Endothelial cell of umbilical vein (primary cell): Measurements from ENCODE around the gene CEP97. TPM values are rescaled to one million over a fixed set of nuclear protein-coding genes. Genes with fewer than 3 reads are reported as not detected.

ENCODE experiments used
- BruUV-seq: library from RNA; stranded (reverse); fragments of 400-500 nt; replicated peaks from 2 replicates; lab custom pipeline; 2021; lab: Mats Ljungman, UMichigan
- CTCF ChIA-PET: fragments of 300-600, 350-600 bp; sonication (Branson Sonifier 250); formaldehyde crosslinking; loops from one replicate; lab custom pipeline; 2021; ENCODE audit warnings: antibody characterized with exemption, inconsistent platforms; lab: Charles Lee
- POLR2A ChIA-PET: fragments of 300-600, 350-600 bp; sonication (Branson Sonifier 250); formaldehyde crosslinking; loops from one replicate; lab custom pipeline; 2021; ENCODE audit warnings: antibody characterized with exemption, inconsistent platforms; lab: Charles Lee
- DNase-seq: peaks from one replicate; pipeline ENCODE4 v3.0.0-alpha.2; 2011; ENCODE audit warnings: low read depth, low spot score
- FAIRE-seq: peaks from 2 replicates; lab custom pipeline; 2011; peaks lifted over from hg19 to GRCh38; lab: Jason Lieb, UNC
- H2AFZ ChIP-seq: 2 replicates; pipeline ENCODE4 v1.6.0; 2012; ENCODE audit warnings: low read depth, low read length, control low read depth, inconsistent platforms
- H3K27ac ChIP-seq: 2 replicates; pipeline ENCODE4 v1.5.1; 2011; ENCODE audit warnings: low read depth, mild to moderate bottlenecking, control low read depth, low read length, moderate library complexity; ENCODE audit not compliant: insufficient read depth
- H3K27me3 ChIP-seq, 2 experiments: 2 replicates each; pipeline versions ENCODE4 v1.6.0 to v1.6.1; 2011; ENCODE audit warnings: low read length in 2 of 2, mixed read lengths in 1 of 2; ENCODE audit not compliant: control insufficient read depth in 2 of 2, insufficient read depth in 2 of 2
- H3K36me3 ChIP-seq, 2 experiments: 2 replicates in 1 of 2; 3 replicates in 1 of 2; pipeline ENCODE4 v1.5.1; 2011; ENCODE audit warnings: low read length in 2 of 2, mild to moderate bottlenecking in 1 of 2, moderate library complexity in 1 of 2; ENCODE audit not compliant: control insufficient read depth in 2 of 2, insufficient read depth in 2 of 2; ENCODE audit errors: extremely low read depth in 1 of 2
- H3K4me1 ChIP-seq: 3 replicates; pipeline ENCODE4 v1.5.1; 2011; ENCODE audit warnings: mild to moderate bottlenecking, low read length; ENCODE audit not compliant: control insufficient read depth, insufficient read depth; ENCODE audit errors: extremely low read depth
- H3K4me2 ChIP-seq: 2 replicates; pipeline ENCODE4 v1.6.1; 2011; ENCODE audit warnings: low read length, control low read depth, mixed read lengths; ENCODE audit not compliant: insufficient read depth
- H3K4me3 ChIP-seq, 3 experiments: fragments of 200-600 bp in 1 of 3; sonication (generic), shearing (Covaris generic) in 1 of 3; replicated peaks in 1 of 3; 2 replicates each; pipeline ENCODE4 v1.5.1; 2011 to 2016; ENCODE audit warnings: control low read depth in 3 of 3, low read length in 3 of 3, mild to moderate bottlenecking in 2 of 3, inconsistent platforms in 1 of 3, low read depth in 1 of 3, moderate library complexity in 1 of 3; ENCODE audit not compliant: insufficient read depth in 1 of 3
- H3K79me2 ChIP-seq: 2 replicates; pipeline ENCODE4 v1.6.0; 2012; ENCODE audit warnings: low read length, inconsistent platforms; ENCODE audit not compliant: control insufficient read depth, insufficient read depth
- H3K9ac ChIP-seq: replicated peaks from 2 replicates; pipeline ENCODE3; 2011; ENCODE audit warnings: low read length, control low read depth; ENCODE audit not compliant: insufficient read depth; ENCODE audit errors: extremely low read depth
- H3K9me1 ChIP-seq: replicated peaks from 3 replicates; pipeline ENCODE4 v1.6.0; 2011; ENCODE audit warnings: mild to moderate bottlenecking, low read length; ENCODE audit not compliant: control insufficient read depth, insufficient read depth; ENCODE audit errors: extremely low read depth
- H3K9me3 ChIP-seq: replicated peaks from 2 replicates; pipeline ENCODE4 v1.5.1; 2012; ENCODE audit warnings: low read length, inconsistent platforms; ENCODE audit not compliant: control insufficient read depth, insufficient read depth
- H4K20me1 ChIP-seq: replicated peaks from 2 replicates; pipeline ENCODE3; 2011; ENCODE audit warnings: mild to moderate bottlenecking, low read length; ENCODE audit not compliant: control insufficient read depth, insufficient read depth; ENCODE audit errors: extremely low read depth
- CTCF ChIP-seq, 2 donors: IDR thresholded peaks; 1 replicate in 1 of 2; 2 replicates in 1 of 2; pipeline ENCODE4 v1.5.1; 2011; ENCODE audit warnings: low read length in 2 of 2, mild to moderate bottlenecking in 2 of 2, moderate library complexity in 2 of 2, control low read depth in 1 of 2, inconsistent platforms in 1 of 2, low read depth in 1 of 2; ENCODE audit not compliant: insufficient read depth in 1 of 2; ENCODE audit errors: extremely low read depth in 1 of 2
- EZH2 ChIP-seq: IDR thresholded peaks from 2 replicates; pipeline ENCODE4 v1.6.1; 2012; ENCODE audit warnings: borderline replicate concordance, low read depth, mild to moderate bottlenecking, moderate library complexity, low read length, inconsistent platforms; ENCODE audit not compliant: severe bottlenecking
- FOS ChIP-seq: IDR thresholded peaks from 2 replicates; pipeline ENCODE4 v1.6.1; 2011; ENCODE audit warnings: mild to moderate bottlenecking, low read length, moderate library complexity, borderline replicate concordance; ENCODE audit not compliant: insufficient read depth
- GATA2 ChIP-seq: IDR thresholded peaks from 2 replicates; pipeline ENCODE4 v1.7.0; 2011; ENCODE audit warnings: low read depth, mild to moderate bottlenecking, moderate library complexity, mixed read lengths, low read length; ENCODE audit not compliant: insufficient read length, insufficient read depth
- JUN ChIP-seq: IDR thresholded peaks from 2 replicates; pipeline ENCODE4 v1.6.1; 2011; ENCODE audit warnings: borderline replicate concordance, low read depth; ENCODE audit not compliant: insufficient read length, insufficient read depth
- MAX ChIP-seq: IDR thresholded peaks from 2 replicates; pipeline ENCODE4 v1.6.1; 2011; ENCODE audit not compliant: insufficient read depth, insufficient read length
- MYC ChIP-seq: IDR thresholded peaks from one replicate; pipeline ENCODE4 v1.6.1; 2011; ENCODE audit warnings: mild to moderate bottlenecking, low read depth, low read length
- POLR2A ChIP-seq: IDR thresholded peaks from 2 replicates; pipeline ENCODE4 v1.6.1; 2012; ENCODE audit warnings: low read depth, mild to moderate bottlenecking, control low read depth, low read length
- POLR2AphosphoS5 ChIP-seq: IDR thresholded peaks from 2 replicates; pipeline ENCODE4 v1.6.1; 2012; ENCODE audit warnings: low read depth, mild to moderate bottlenecking, control low read depth, low read length, moderate library complexity; ENCODE audit not compliant: insufficient read depth
- dilution Hi-C: fragments of 300-500 bp; cut with MboI; formaldehyde crosslinking; loops from one replicate; pipeline ENCODE4 v1.15.0; 2019; ENCODE audit warnings: low sequenced_read_pairs; ENCODE audit not compliant: extremely low pct_ligation_motif_present
- intact Hi-C: fragments of 100-400 bp; cut with micrococcal nuclease; formaldehyde crosslinking; loops from one replicate; pipeline ENCODE4 v1.10.0; 2022
- polyA plus RNA-seq, 4 experiments: library from polyadenylated mRNA; depleted of rRNA in 3 of 4; stranded (reverse) in 3 of 4; unstranded in 1 of 4; fragments of >200 nt; gene quantifications; 2 replicates each; pipeline versions ENCODE4 v1.2.1 to v1.2.3, GENCODE V29; 2011 to 2012; ENCODE audit warnings: missing spikeins in 1 of 4
- total RNA-seq: library from RNA; stranded (reverse); gene quantifications from 2 replicates; pipeline ENCODE4 v1.2.3, GENCODE V29; 2021

CEP97 gene
- total and polyA plus RNA-seq, 2 donors (not counting 3 experiments of a cell fraction or from before 2014, with no cell fraction given) = 1.9 to 10.3 TPM

- TF ChIP-seq FOS (no peak), POLR2AphosphoS5 (no peak), JUN (no peak), MAX (no peak), GATA2 (no peak), MYC (no peak), CTCF (IDR thresholded peaks at IDR 0.05; ENCODE audit: extremely low read depth in 1 of 2, insufficient read depth in 1 of 2, low read depth in 1 of 2, low read length in 2 of 2) (no peak), POLR2A (no peak), EZH2 (no peak)
- CTCF ChIA-PET = interaction anchor here (1.4 to 3.2 kb wide), 2 partner anchors 12 to 506 kb away, joined by 5 to 17 read pairs; no protein-coding TSS in a partner anchor
- Histone ChIP-seq H3K36me3 (no peaks in the 10 kb centered on the region), H3K27me3 (no peaks in the 10 kb centered on the region), H3K9me1 (no peaks in the 10 kb centered on the region), H3K79me2 (no peaks in the 10 kb centered on the region), H3K4me3 (no peak overlapping the region), H3K9me3 (no peaks in the 10 kb centered on the region), H4K20me1 (no peaks in the 10 kb centered on the region), H2AFZ (no peak overlapping the region), H3K27ac (no peak overlapping the region), H3K9ac (no peak overlapping the region), H3K4me1 (peaks cover 5% of the 10 kb centered on the region), H3K4me2 (no peak overlapping the region)
- POLR2A ChIA-PET = no interaction called here
- no TSS peak for BruUV-seq
- intact Hi-C loops = no loop called here
- DNase-seq = no peak
- dilution Hi-C loops = no loop called here
- FAIRE-seq = no peak
Measured at GRCh38 chr3:101719604-101720185, 4.7 kb upstream of the CEP97 start.
